Mononuclear cell (primary cell): ENCODE results near the gene LGALS3BP. TPM values are rescaled to one million over a fixed set of nuclear protein-coding genes. Genes with fewer than 3 reads are reported as not detected.
A peak's percentile ranks its signal among the peaks of the same experiment; 100 is the strongest.

ENCODE experiments used
- H3K27me3 ChIP-seq: 2 replicates; pipeline ENCODE4 v1.6.0; 2011; ENCODE audit warnings: low read length, control low read depth; ENCODE audit not compliant: insufficient read depth
- H3K4me1 ChIP-seq: 2 replicates; pipeline ENCODE4 v1.5.1; 2011; ENCODE audit warnings: mild to moderate bottlenecking, low read length, control low read depth; ENCODE audit not compliant: insufficient read depth
- H3K4me3 ChIP-seq: 2 replicates; pipeline ENCODE4 v1.5.1; 2011; ENCODE audit warnings: mild to moderate bottlenecking, low read length, moderate library complexity
- H3K9me3 ChIP-seq: 2 replicates; pipeline ENCODE4 v1.5.1; 2011; ENCODE audit warnings: low read depth, mild to moderate bottlenecking, control low read depth, low read length
- total RNA-seq: library from RNA; depleted of rRNA; stranded (reverse); fragments of >200 nt; gene quantifications from one replicate; pipeline ENCODE4 v1.2.3, GENCODE V29; 2012

The LGALS3BP gene
- total RNA-seq, 1 donor = 20.5 TPM

- no peak overlapping the region for H3K4me3 ChIP-seq
- H3K27me3 ChIP-seq = no peaks in the 10 kb centered on the region
- peaks cover 17% of the 10 kb centered on the region for H3K4me1 ChIP-seq
- H3K9me3 ChIP-seq = no peaks in the 10 kb centered on the region
These were observed 44.1 kb downstream of the LGALS3BP start for GRCh38 chr17:78935419-78936323.

- H3K27me3 ChIP-seq = no peaks in the 10 kb centered on the region
- no peak overlapping the region for H3K4me3 ChIP-seq
- peaks cover 17% of the 10 kb centered on the region for H3K4me1 ChIP-seq
- H3K9me3 ChIP-seq = no peaks in the 10 kb centered on the region
These were observed 44.9 kb downstream of the LGALS3BP start for GRCh38 chr17:78934681-78935418.

- H3K4me3 ChIP-seq = no peak overlapping the region
- peaks cover 17% of the 10 kb centered on the region for H3K4me1 ChIP-seq
- H3K27me3 ChIP-seq = no peaks in the 10 kb centered on the region
- no peaks in the 10 kb centered on the region for H3K9me3 ChIP-seq
These were observed 45.7 kb downstream of the LGALS3BP start for GRCh38 chr17:78933959-78934568.

GRCh38 chr17:78933025-78933958, 46.4 kb downstream of the LGALS3BP start:
- peaks cover 17% of the 10 kb centered on the region for H3K4me1 ChIP-seq
- no peaks in the 10 kb centered on the region for H3K9me3 ChIP-seq
- H3K27me3 ChIP-seq = no peaks in the 10 kb centered on the region
- no peak overlapping the region for H3K4me3 ChIP-seq

- H3K4me3 ChIP-seq = no peak overlapping the region
- H3K9me3 ChIP-seq = no peaks in the 10 kb centered on the region
These were observed 49.6 kb downstream of the LGALS3BP start for GRCh38 chr17:78929908-78930775.

GRCh38 chr17:78925662-78926555, 53.8 kb downstream of the LGALS3BP start:
- peak overlapping the region; percentile 30 for H3K4me3 ChIP-seq

More at GRCh38 chr17:78929908-78930775, 49.6 kb downstream of the LGALS3BP start:
- Histone ChIP-seq H3K27me3 (no peaks in the 10 kb centered on the region), H3K4me1 (peaks cover 24% of the 10 kb centered on the region)

GRCh38 chr17:78925234-78925633, 54.5 kb downstream of the LGALS3BP start, which contains the start of gene TIMP2:
Gene TIMP2, minus strand, starts transcription at chr17:78925387. Its CDS starts 299 bp downstream, at chr17:78925088.
- no peaks in the 10 kb centered on the region for H3K27me3 ChIP-seq
- H3K4me1 ChIP-seq = peaks cover 46% of the 10 kb centered on the region
- H3K9me3 ChIP-seq = no peaks in the 10 kb centered on the region
- H3K4me3 ChIP-seq = peak within 1 kb of the TSS; percentile 60

More at GRCh38 chr17:78925662-78926555, 53.8 kb downstream of the LGALS3BP start:
- H3K4me1 ChIP-seq = peaks cover 40% of the 10 kb centered on the region
- no peaks in the 10 kb centered on the region for H3K9me3 ChIP-seq
- H3K27me3 ChIP-seq = no peaks in the 10 kb centered on the region

- Histone ChIP-seq H3K4me1 (peaks cover 53% of the 10 kb centered on the region), H3K4me3 (peak overlapping the region; percentile 60)
These were observed 55.1 kb downstream of the LGALS3BP start for GRCh38 chr17:78924481-78925151.

GRCh38 chr17:78923660-78924453, 55.9 kb downstream of the LGALS3BP start:
- no peaks in the 10 kb centered on the region for H3K27me3 ChIP-seq
- H3K4me1 ChIP-seq = peaks cover 60% of the 10 kb centered on the region
- H3K9me3 ChIP-seq = no peaks in the 10 kb centered on the region
- peak overlapping the region; percentile 60 for H3K4me3 ChIP-seq

More at GRCh38 chr17:78924481-78925151, 55.1 kb downstream of the LGALS3BP start:
- Histone ChIP-seq H3K9me3 (no peaks in the 10 kb centered on the region), H3K27me3 (no peaks in the 10 kb centered on the region)

- H3K27me3 ChIP-seq = no peaks in the 10 kb centered on the region
- peaks cover 68% of the 10 kb centered on the region for H3K4me1 ChIP-seq
- no peaks in the 10 kb centered on the region for H3K9me3 ChIP-seq
- H3K4me3 ChIP-seq = peak overlapping the region; percentile 60
These were observed 56.8 kb downstream of the LGALS3BP start for GRCh38 chr17:78922816-78923498.

GRCh38 chr17:78921437-78921971, 58.2 kb downstream of the LGALS3BP start:
- peaks cover 83% of the 10 kb centered on the region for H3K4me1 ChIP-seq
- H3K27me3 ChIP-seq = no peaks in the 10 kb centered on the region
- no peaks in the 10 kb centered on the region for H3K9me3 ChIP-seq
- no peak overlapping the region for H3K4me3 ChIP-seq
